Smooth muscle cell (in vitro differentiated cells): ENCODE measurements around the gene NR1H3. TPM values are rescaled to one million over a fixed set of nuclear protein-coding genes. Genes with fewer than 3 reads are reported as not detected.

Experiments used
- DNase-seq: peaks from one replicate; lab custom pipeline; 2025; ENCODE audit not compliant: unreplicated experiment; lab: John Stamatoyannopoulos, UW
- H2AFZ ChIP-seq: fragments of 200-600 bp; sonication (generic); 2 replicates; pipeline ENCODE4 v1.6.0; 2016; ENCODE audit warnings: antibody characterized with exemption, low read depth, mild to moderate bottlenecking
- H3F3A ChIP-seq: fragments of 200-600 bp; sonication (generic); 2 replicates; pipeline ENCODE4 v1.6.0; 2017; ENCODE audit warnings: antibody characterized with exemption, low read depth
- H3K27ac ChIP-seq: fragments of 200-600 bp; sonication (generic); 2 replicates; pipeline ENCODE4 v1.5.1; 2016; ENCODE audit warnings: low read depth, mild to moderate bottlenecking
- H3K27me3 ChIP-seq: fragments of 200-600 bp; sonication (generic); 2 replicates; pipeline ENCODE4 v1.6.1; 2016; ENCODE audit warnings: low read depth, mild to moderate bottlenecking
- H3K36me3 ChIP-seq: fragments of 200-600 bp; sonication (generic); 2 replicates; pipeline ENCODE4 v1.5.1; 2016; ENCODE audit warnings: low read depth
- H3K4me1 ChIP-seq: fragments of 200-600 bp; sonication (generic); 2 replicates; pipeline ENCODE4 v1.5.1; 2016; ENCODE audit warnings: low read depth
- H3K4me2 ChIP-seq: fragments of 200-600 bp; sonication (generic); 2 replicates; pipeline ENCODE4 v1.6.0; 2016; ENCODE audit warnings: mild to moderate bottlenecking
- H3K4me3 ChIP-seq: fragments of 200-600 bp; sonication (generic); 2 replicates; pipeline ENCODE4 v1.5.1; 2016; ENCODE audit warnings: mild to moderate bottlenecking
- H3K79me2 ChIP-seq: fragments of 200-600 bp; sonication (generic); 2 replicates; pipeline ENCODE4 v1.6.0; 2016; ENCODE audit warnings: low read depth, mild to moderate bottlenecking
- H3K9ac ChIP-seq: fragments of 200-600 bp; sonication (generic); 2 replicates; pipeline ENCODE4 v1.6.0; 2016; ENCODE audit warnings: low read depth
- H3K9me3 ChIP-seq: fragments of 200-600 bp; sonication (generic); replicated peaks from 2 replicates; pipeline ENCODE4 v1.5.1; 2016; ENCODE audit warnings: low read depth
- H4K20me1 ChIP-seq: fragments of 200-600 bp; sonication (generic); 2 replicates; pipeline ENCODE4 v1.6.0; 2016; ENCODE audit warnings: low read depth
- CTCF ChIP-seq: fragments of 200-600 bp; sonication (generic); IDR thresholded peaks from 2 replicates; pipeline ENCODE4 v1.5.1; 2017; ENCODE audit warnings: borderline replicate concordance, mild to moderate bottlenecking, antibody characterized with exemption; ENCODE audit not compliant: insufficient read depth, poor library complexity, severe bottlenecking
- WGBS: methylation state at CpG from one replicate; pipeline ENCODE4 v1.1.7; 2016; ENCODE audit warnings: low lambda C conversion rate; 5-methylcytosine and 5-hydroxymethylcytosine counted together
- polyA plus RNA-seq: library from polyadenylated mRNA; unstranded; fragments of >200 nt; fragmentation: Nextera tagmentation; extraction: Ambion mirVana; gene quantifications from 2 replicates; pipeline ENCODE4 v1.2.1, GENCODE V29; 2016
- total RNA-seq: library from RNA; depleted of rRNA; stranded (reverse); fragments of >200 nt; gene quantifications from 2 replicates; pipeline ENCODE4 v1.2.3, GENCODE V29; 2014

NR1H3 gene
- total and polyA plus RNA-seq, 2 experiments from 2014 or later: 8.1 to 13.7 TPM

GRCh38 chr11:47264119-47264518 lies 6.3 kb downstream of the NR1H3 start:
- H3K79me2 ChIP-seq: no peaks in the 10 kb centered on the region
- no peak overlapping the region for H2AFZ ChIP-seq
- DNase-seq: no peak
- H3K36me3 ChIP-seq: no peaks in the 10 kb centered on the region
- H3K9ac ChIP-seq: no peak overlapping the region
- H3K27ac ChIP-seq: no peak overlapping the region
- H3F3A ChIP-seq: peaks cover 25% of the 10 kb centered on the region
- peaks cover 13% of the 10 kb centered on the region for H3K4me1 ChIP-seq
- WGBS: 59% methylated on average over 6 of the region's 6 CpGs
- TF ChIP-seq CTCF: no peak
- no peak overlapping the region for H3K4me2 ChIP-seq
- no peak overlapping the region for H3K4me3 ChIP-seq
- H3K27me3 ChIP-seq: no peaks in the 10 kb centered on the region
- H4K20me1 ChIP-seq: no peaks in the 10 kb centered on the region
- no peaks in the 10 kb centered on the region for H3K9me3 ChIP-seq

DNA sequence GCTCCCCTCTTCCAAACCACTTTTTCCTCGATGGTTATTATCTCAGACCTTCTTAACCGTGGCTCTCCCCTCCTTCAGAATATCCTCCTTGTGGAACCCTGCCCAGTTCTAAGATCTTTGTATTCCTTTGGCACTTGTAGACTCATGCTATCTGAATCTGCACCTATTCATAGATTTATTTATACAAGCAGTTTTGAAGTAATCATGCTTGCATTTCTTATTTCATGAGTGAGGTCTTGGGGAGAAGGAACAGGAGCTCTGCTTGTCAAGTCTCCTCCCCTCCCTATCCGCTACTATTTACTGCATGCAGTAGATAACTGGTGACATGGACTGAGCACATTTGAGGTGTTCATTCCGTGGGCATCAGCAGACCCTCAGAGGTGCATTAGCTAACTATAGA lies 6.7 kb downstream of the NR1H3 start:
- no peaks in the 10 kb centered on the region for H3K9me3 ChIP-seq
- no peak overlapping the region for H3K27ac ChIP-seq
- no peaks in the 10 kb centered on the region for H4K20me1 ChIP-seq
- H3K27me3 ChIP-seq: no peaks in the 10 kb centered on the region
- H3K4me2 ChIP-seq: no peak overlapping the region
- no peak overlapping the region for H3K9ac ChIP-seq
- H2AFZ ChIP-seq: no peak overlapping the region
- no peak overlapping the region for H3K4me3 ChIP-seq
- no peak for TF ChIP-seq CTCF
- H3K4me1 ChIP-seq: peaks cover 10% of the 10 kb centered on the region
- WGBS: 88% methylated on average over 4 of the region's 4 CpGs
- no peak for DNase-seq
- no peaks in the 10 kb centered on the region for H3K79me2 ChIP-seq
- no peaks in the 10 kb centered on the region for H3K36me3 ChIP-seq
- H3F3A ChIP-seq: peaks cover 23% of the 10 kb centered on the region

DNA sequence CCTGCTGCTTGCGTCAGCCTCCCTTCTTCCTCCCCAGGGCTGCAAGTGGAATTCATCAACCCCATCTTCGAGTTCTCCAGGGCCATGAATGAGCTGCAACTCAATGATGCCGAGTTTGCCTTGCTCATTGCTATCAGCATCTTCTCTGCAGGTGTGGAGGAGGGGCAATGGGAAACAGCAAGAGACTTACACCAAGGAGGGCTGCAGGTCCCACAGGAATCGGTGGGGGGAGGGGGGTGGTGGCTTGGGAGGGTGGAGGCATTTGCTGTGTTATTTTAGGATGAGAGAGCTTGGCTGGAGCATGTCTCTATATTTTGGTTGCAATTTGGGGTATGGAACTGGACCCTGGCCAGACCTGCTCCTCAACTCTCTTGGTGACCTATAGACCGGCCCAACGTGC lies 10.1 kb downstream of the NR1H3 start:
- H3K9ac ChIP-seq: no peak overlapping the region
- no peak for DNase-seq
- H3K4me2 ChIP-seq: peak overlapping the region; percentile 91
- H3K27ac ChIP-seq: peak overlapping the region; percentile 88
- H3K36me3 ChIP-seq: no peaks in the 10 kb centered on the region
- no peaks in the 10 kb centered on the region for H3K27me3 ChIP-seq
- whole genome bisulfite sequencing: 72% methylated on average over 6 of the region's 6 CpGs
- TF ChIP-seq CTCF: no peak
- H3K4me1 ChIP-seq: peaks cover 27% of the 10 kb centered on the region
- no peaks in the 10 kb centered on the region for H3K9me3 ChIP-seq
- H3K4me3 ChIP-seq: no peak overlapping the region
- H4K20me1 ChIP-seq: peaks cover 25% of the 10 kb centered on the region
- no peak overlapping the region for H2AFZ ChIP-seq
- peaks cover 28% of the 10 kb centered on the region for H3F3A ChIP-seq
- peaks cover 25% of the 10 kb centered on the region for H3K79me2 ChIP-seq

DNA sequence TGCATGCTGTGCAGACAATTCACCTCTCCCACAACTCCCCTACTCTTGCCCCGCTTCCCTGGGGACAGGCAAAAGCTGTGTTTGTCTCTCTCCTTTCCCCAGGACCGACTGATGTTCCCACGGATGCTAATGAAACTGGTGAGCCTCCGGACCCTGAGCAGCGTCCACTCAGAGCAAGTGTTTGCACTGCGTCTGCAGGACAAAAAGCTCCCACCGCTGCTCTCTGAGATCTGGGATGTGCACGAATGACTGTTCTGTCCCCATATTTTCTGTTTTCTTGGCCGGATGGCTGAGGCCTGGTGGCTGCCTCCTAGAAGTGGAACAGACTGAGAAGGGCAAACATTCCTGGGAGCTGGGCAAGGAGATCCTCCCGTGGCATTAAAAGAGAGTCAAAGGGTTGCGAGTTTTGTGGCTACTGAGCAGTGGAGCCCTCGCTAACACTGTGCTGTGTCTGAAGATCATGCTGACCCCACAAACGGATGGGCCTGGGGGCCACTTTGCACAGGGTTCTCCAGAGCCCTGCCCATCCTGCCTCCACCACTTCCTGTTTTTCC lies 10.7 kb downstream of the NR1H3 start:
- Histone ChIP-seq H3K4me2 (peak overlapping the region; percentile 91), H3K27ac (peak overlapping the region; percentile 88), H3K27me3 (no peaks in the 10 kb centered on the region), H3K4me1 (peaks cover 27% of the 10 kb centered on the region), H4K20me1 (peaks cover 32% of the 10 kb centered on the region), H3K4me3 (peak overlapping the region; percentile 80), H3K9ac (peak overlapping the region; percentile 55), H3K9me3 (no peaks in the 10 kb centered on the region), H3K36me3 (no peaks in the 10 kb centered on the region), H2AFZ (peak overlapping the region; percentile 60), H3K79me2 (peaks cover 32% of the 10 kb centered on the region), H3F3A (peaks cover 28% of the 10 kb centered on the region)
- 44% methylated on average over 13 of the region's 13 CpGs for whole genome bisulfite sequencing
- no peak for TF ChIP-seq CTCF
- no peak for DNase-seq
